CD14-positive monocyte (primary cell): ENCODE data around the gene FAM107B. TPM values are rescaled to one million over a fixed set of nuclear protein-coding genes. Genes with fewer than 3 reads are reported as not detected.

ENCODE experiments used
- DNase-seq, 3 donors: peaks; one replicate each; pipeline ENCODE4 v3.0.0-alpha.2; 2011 to 2022
- H2AFZ ChIP-seq: 2 replicates; pipeline ENCODE4 v1.6.0; 2012; ENCODE audit warnings: mild to moderate bottlenecking, low read depth, low read length, inconsistent platforms; ENCODE audit not compliant: insufficient read depth, poor library complexity, severe bottlenecking
- H3K27ac ChIP-seq, 2 donors: 1 replicate in 1 of 2; 2 replicates in 1 of 2; pipeline ENCODE4 v1.5.1; 2012 to 2013; ENCODE audit warnings: low read length in 2 of 2, control low read depth in 1 of 2, inconsistent platforms in 1 of 2, low read depth in 1 of 2, mild to moderate bottlenecking in 1 of 2
- H3K27me3 ChIP-seq, 2 donors: one replicate each; pipeline versions ENCODE4 v1.6.0 to v1.6.1; 2011 to 2013; ENCODE audit warnings: low read length in 2 of 2; ENCODE audit not compliant: control insufficient read depth in 2 of 2, insufficient read depth in 2 of 2
- H3K36me3 ChIP-seq, 2 donors: replicated peaks in 1 of 2; 1 replicate in 1 of 2; 2 replicates in 1 of 2; pipeline versions ENCODE4 v1.5.1 to v1.6.1; 2012 to 2013; ENCODE audit warnings: low read length in 2 of 2, control low read depth in 1 of 2, inconsistent platforms in 1 of 2, mild to moderate bottlenecking in 1 of 2; ENCODE audit not compliant: insufficient read depth in 2 of 2, control insufficient read depth in 1 of 2
- H3K4me1 ChIP-seq, 2 donors: 1 replicate in 1 of 2; 2 replicates in 1 of 2; pipeline versions ENCODE4 v1.5.1 to v1.6.1; 2012 to 2013; ENCODE audit warnings: low read length in 2 of 2, control low read depth in 1 of 2, inconsistent platforms in 1 of 2, mild to moderate bottlenecking in 1 of 2, moderate library complexity in 1 of 2; ENCODE audit not compliant: insufficient read depth in 2 of 2, control insufficient read depth in 1 of 2
- H3K4me2 ChIP-seq: replicated peaks from 2 replicates; pipeline ENCODE3; 2012; ENCODE audit warnings: low read length, moderate library complexity, mild to moderate bottlenecking; ENCODE audit not compliant: poor library complexity, severe bottlenecking; ENCODE audit errors: extremely low read depth
- H3K4me3 ChIP-seq, 3 experiments: fragments of 200-600 bp in 1 of 3; sonication (generic) in 1 of 3; replicated peaks in 1 of 3; 1 replicate in 2 of 3; 2 replicates in 1 of 3; pipeline ENCODE4 v1.5.1; 2011 to 2013; ENCODE audit warnings: low read length in 3 of 3, mild to moderate bottlenecking in 3 of 3, control low read depth in 2 of 3, low read depth in 2 of 3, inconsistent platforms in 1 of 3, moderate library complexity in 1 of 3
- H3K79me2 ChIP-seq: 2 replicates; pipeline ENCODE4 v1.6.0; 2012; ENCODE audit warnings: mild to moderate bottlenecking, control low read depth, inconsistent platforms, low read length, moderate library complexity; ENCODE audit not compliant: insufficient read depth
- H3K9ac ChIP-seq: 2 replicates; pipeline ENCODE4 v1.6.0; 2017; ENCODE audit warnings: low read length, mild to moderate bottlenecking; ENCODE audit not compliant: insufficient read depth, poor library complexity, severe bottlenecking
- H3K9me3 ChIP-seq, 2 donors: replicated peaks in 1 of 2; 1 replicate in 1 of 2; 2 replicates in 1 of 2; pipeline versions ENCODE4 v1.5.1 to v1.6.1; 2012 to 2013; ENCODE audit warnings: low read length in 2 of 2, control low read depth in 1 of 2; ENCODE audit not compliant: control insufficient read depth in 1 of 2, insufficient read depth in 1 of 2
- H4K20me1 ChIP-seq: 2 replicates; pipeline ENCODE4 v1.6.0; 2012; ENCODE audit warnings: mild to moderate bottlenecking, low read length, control low read depth, moderate library complexity; ENCODE audit not compliant: insufficient read depth
- H3K27ac Mint-ChIP-seq, 7 donors: one replicate each; pipeline ENCODE4 v1.8.0; 2020; ENCODE audit warnings: mild to moderate bottlenecking in 7 of 7, mixed read lengths in 7 of 7, moderate library complexity in 6 of 7, inconsistent platforms in 2 of 7
- H3K27me3 Mint-ChIP-seq, 3 donors: one replicate each; pipeline ENCODE4 v1.8.0; 2021 to 2022; ENCODE audit warnings: low read depth in 3 of 3, mild to moderate bottlenecking in 3 of 3, mixed read lengths in 3 of 3, moderate library complexity in 3 of 3, inconsistent platforms in 1 of 3
- H3K36me3 Mint-ChIP-seq, 2 donors: one replicate each; pipeline ENCODE4 v1.8.0; 2020; ENCODE audit warnings: mixed read lengths in 2 of 2, inconsistent platforms in 1 of 2, mild to moderate bottlenecking in 1 of 2
- H3K4me1 Mint-ChIP-seq: one replicate; pipeline ENCODE4 v1.8.0; 2020; ENCODE audit warnings: mild to moderate bottlenecking, mixed read lengths
- H3K4me3 Mint-ChIP-seq, 2 donors: one replicate each; pipeline ENCODE4 v1.8.0; 2020; ENCODE audit warnings: mild to moderate bottlenecking in 2 of 2, mixed read lengths in 2 of 2, moderate library complexity in 1 of 2
- H3K9me3 Mint-ChIP-seq, 7 donors: one replicate each; pipeline ENCODE4 v1.8.0; 2020 to 2022; ENCODE audit warnings: mixed read lengths in 7 of 7, mild to moderate bottlenecking in 6 of 7, moderate library complexity in 6 of 7, inconsistent platforms in 2 of 7
- WGBS: methylation state at CpG from one replicate; pipeline ENCODE4 v1.1.5; 2013; ENCODE audit warnings: missing lambda C conversion rate; ENCODE audit not compliant: insufficient coverage; 5-methylcytosine and 5-hydroxymethylcytosine counted together
- intact Hi-C, 2 donors: fragments of 100-400 bp; cut with micrococcal nuclease; formaldehyde crosslinking; loops; one replicate each; pipeline versions ENCODE4 v1.15.0 to v1.15.1; 2023
- polyA plus RNA-seq, 3 donors: library from polyadenylated mRNA; depleted of rRNA in 1 of 3; unstranded in 2 of 3; stranded (reverse) in 1 of 3; fragments of 300-500 nt in 2 of 3; fragments of >200 nt in 1 of 3; fragmentation: Illumina TruSeq in 2 of 3; gene quantifications; 1 replicate in 2 of 3; 2 replicates in 1 of 3; pipeline ENCODE4 v1.2.3, GENCODE V29; 2012 to 2021
- TF ChIP-seq, protein P1 (sequence below): fragments of 200-600 bp; IDR thresholded peaks from one replicate; pipeline ENCODE4 v1.8.0; 2022; ENCODE audit warnings: antibody characterized with exemption, mild to moderate bottlenecking

Gene FAM107B
- polyA plus RNA-seq, 3 donors = 27.2 to 68.5 (median 28.4) TPM

DNA sequence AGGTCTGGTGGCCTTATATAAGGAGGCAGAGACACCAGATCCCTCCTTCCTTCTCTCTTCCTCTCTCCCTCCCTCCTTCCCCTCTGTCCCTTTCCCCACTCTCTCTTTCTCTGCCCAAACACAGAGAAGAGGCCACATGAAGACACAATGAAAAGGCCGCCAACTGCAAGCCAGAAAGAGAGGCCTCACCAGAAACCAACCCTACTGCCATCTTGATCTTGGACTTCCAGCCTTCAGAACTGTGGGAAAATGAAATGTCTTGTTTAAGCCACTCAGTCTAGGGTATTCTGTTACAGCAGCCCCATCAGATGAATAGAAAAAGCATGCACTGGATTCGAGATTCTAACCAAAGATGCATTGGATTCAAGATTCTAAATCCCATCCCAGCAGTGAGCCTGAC lies 168.1 kb downstream of the FAM107B start:
- no peak overlapping the region for H3K4me2 ChIP-seq
- no peaks in the 10 kb centered on the region for H3K36me3 ChIP-seq
- Mint-ChIP-seq H3K4me3 (no peak overlapping the region), H3K36me3 (peaks cover 1 to 5% of the 10 kb centered on the region in 2 donors), H3K27me3 (peaks cover 0 to 3% (median 0%) of the 10 kb centered on the region in 3 donors), H3K4me1 (peaks cover 62% of the 10 kb centered on the region), H3K9me3 (peaks cover 0 to 1% (median 0%) of the 10 kb centered on the region in 7 donors), H3K27ac (peak overlapping the region in 3 of 7 donors; percentile 46 to 98 (median 72))
- no peaks in the 10 kb centered on the region for H3K27me3 ChIP-seq
- H3K9me3 ChIP-seq = no peaks in the 10 kb centered on the region
- no peak overlapping the region for H3K9ac ChIP-seq
- WGBS = no CpG with 5 or more reads among the region's 2 CpGs
- peaks cover 27% of the 10 kb centered on the region for H3K79me2 ChIP-seq
- no peak overlapping the region for H3K27ac ChIP-seq
- H3K4me1 ChIP-seq = peaks cover 62 to 71% of the 10 kb centered on the region in 2 donors
- TF ChIP-seq, protein P1, sequence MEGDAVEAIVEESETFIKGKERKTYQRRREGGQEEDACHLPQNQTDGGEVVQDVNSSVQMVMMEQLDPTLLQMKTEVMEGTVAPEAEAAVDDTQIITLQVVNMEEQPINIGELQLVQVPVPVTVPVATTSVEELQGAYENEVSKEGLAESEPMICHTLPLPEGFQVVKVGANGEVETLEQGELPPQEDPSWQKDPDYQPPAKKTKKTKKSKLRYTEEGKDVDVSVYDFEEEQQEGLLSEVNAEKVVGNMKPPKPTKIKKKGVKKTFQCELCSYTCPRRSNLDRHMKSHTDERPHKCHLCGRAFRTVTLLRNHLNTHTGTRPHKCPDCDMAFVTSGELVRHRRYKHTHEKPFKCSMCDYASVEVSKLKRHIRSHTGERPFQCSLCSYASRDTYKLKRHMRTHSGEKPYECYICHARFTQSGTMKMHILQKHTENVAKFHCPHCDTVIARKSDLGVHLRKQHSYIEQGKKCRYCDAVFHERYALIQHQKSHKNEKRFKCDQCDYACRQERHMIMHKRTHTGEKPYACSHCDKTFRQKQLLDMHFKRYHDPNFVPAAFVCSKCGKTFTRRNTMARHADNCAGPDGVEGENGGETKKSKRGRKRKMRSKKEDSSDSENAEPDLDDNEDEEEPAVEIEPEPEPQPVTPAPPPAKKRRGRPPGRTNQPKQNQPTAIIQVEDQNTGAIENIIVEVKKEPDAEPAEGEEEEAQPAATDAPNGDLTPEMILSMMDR = no peak
- intact Hi-C loops = loop anchor here (5.0 kb wide), 2 partner anchors 51 to 216 kb away; no protein-coding TSS in a partner anchor
- no peak for DNase-seq
- no peak overlapping the region for H2AFZ ChIP-seq
- H4K20me1 ChIP-seq = peaks cover 20% of the 10 kb centered on the region
- H3K4me3 ChIP-seq = no peak overlapping the region

DNA sequence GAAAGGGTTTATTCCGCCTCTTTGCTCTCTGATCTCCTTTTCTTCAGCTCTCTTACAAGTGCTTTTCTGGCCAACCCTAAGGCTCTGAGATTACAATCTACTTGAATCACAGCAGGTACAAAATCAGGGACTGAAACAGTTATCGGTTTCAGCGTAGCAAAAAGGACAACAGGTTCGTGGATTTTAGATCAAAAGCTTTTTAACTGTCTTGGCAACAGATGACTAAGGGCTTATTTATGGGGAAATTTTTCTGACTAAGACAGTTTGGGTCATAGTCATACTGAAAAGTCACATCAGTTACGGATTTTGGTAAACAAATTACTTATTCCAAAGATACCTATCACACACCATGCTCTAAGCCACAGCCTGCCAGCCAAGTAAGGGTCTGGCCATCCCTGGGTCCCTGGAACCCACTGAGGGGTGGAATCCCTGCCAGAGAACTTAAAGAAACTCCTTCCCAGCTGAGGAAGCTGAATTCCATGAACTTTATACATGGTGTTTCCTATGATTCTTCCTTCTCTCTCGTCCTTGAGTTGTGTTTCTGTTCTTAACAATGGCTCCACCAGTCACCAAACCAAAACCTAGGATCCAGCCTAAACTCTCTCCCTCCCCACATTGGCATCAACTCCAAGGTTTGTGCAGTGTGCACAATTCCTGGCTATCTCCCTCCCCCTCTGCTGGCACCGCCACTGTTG lies 169.3 kb downstream of the FAM107B start:
- peak overlapping the region; percentile 91 for H3K9ac ChIP-seq
- peak overlapping the region; percentile 75 to 98 (median 81) for H3K4me3 ChIP-seq
- H3K9me3 ChIP-seq = no peaks in the 10 kb centered on the region
- Mint-ChIP-seq H3K4me1 (peaks cover 62% of the 10 kb centered on the region), H3K4me3 (peak overlapping the region; percentile 97 to 98), H3K27me3 (peaks cover 0 to 3% (median 0%) of the 10 kb centered on the region in 3 donors), H3K9me3 (peaks cover 0 to 1% (median 0%) of the 10 kb centered on the region in 7 donors), H3K27ac (peak overlapping the region; percentile 98 to 100 (median 99)), H3K36me3 (peaks cover 14 to 16% of the 10 kb centered on the region in 2 donors)
- DNase-seq = peak; percentile 79 to 90 (median 88)
- TF ChIP-seq, protein P1 = no peak
- peak overlapping the region; percentile 82 for H3K4me2 ChIP-seq
- peak overlapping the region; percentile 68 to 96 for H3K27ac ChIP-seq
- no peak overlapping the region for H2AFZ ChIP-seq
- H4K20me1 ChIP-seq = peaks cover 32% of the 10 kb centered on the region
- H3K36me3 ChIP-seq = peaks cover 9 to 11% of the 10 kb centered on the region in 2 donors
- intact Hi-C loops = loop anchor here (2.0 to 5.0 kb wide), 3 partner anchors 13 to 217 kb away; no protein-coding TSS in a partner anchor
- WGBS = 61% methylated on average over 3 of the region's 7 CpGs
- H3K27me3 ChIP-seq = no peaks in the 10 kb centered on the region
- H3K4me1 ChIP-seq = peaks cover 64 to 74% of the 10 kb centered on the region in 2 donors
- H3K79me2 ChIP-seq = peaks cover 40% of the 10 kb centered on the region
